H1 (cell line): ENCODE results near the gene SCN7A. TPM values are rescaled to one million over a fixed set of nuclear protein-coding genes. Genes with fewer than 3 reads are reported as not detected.

Source experiments
- EP300 ChIP-seq, 2 experiments: IDR thresholded peaks; 1 replicate in 1 of 2; 2 replicates in 1 of 2; pipeline ENCODE4 v1.6.1; 2011 to 2012; ENCODE audit warnings: low read depth in 2 of 2, low read length in 2 of 2, mild to moderate bottlenecking in 2 of 2, borderline replicate concordance in 1 of 2, inconsistent platforms in 1 of 2, moderate library complexity in 1 of 2
- GTF2F1 ChIP-seq: IDR thresholded peaks from 2 replicates; pipeline ENCODE4 v1.6.1; 2012; ENCODE audit warnings: low read depth, low read length, improper control_type of control experiment, borderline replicate concordance
- RBBP5 ChIP-seq: IDR thresholded peaks from 2 replicates; pipeline ENCODE4 v1.7.1; 2012; ENCODE audit warnings: low read depth, mild to moderate bottlenecking, inconsistent platforms, low read length, moderate library complexity, borderline replicate concordance
- polyA plus RNA-seq, 7 experiments: library from polyadenylated mRNA; depleted of rRNA in 3 of 7; stranded (reverse) in 5 of 7; unstranded in 2 of 7; fragments of >200 nt in 5 of 7; fragments of 200-250 nt in 2 of 7; gene quantifications; 1 replicate in 5 of 7; 2 replicates in 1 of 7; 4 replicates in 1 of 7; pipeline versions ENCODE4 v1.2.1 to v1.2.3, GENCODE V29; 2011 to 2013; ENCODE audit warnings: missing spikeins in 2 of 7, mixed read lengths in 2 of 7
- total RNA-seq: library from RNA; stranded (reverse); fragmentation: NEBNext Ultra II Directional; extraction: Animal tissue kit (Norgen Biotek cat#: 25700); gene quantifications from 2 replicates; pipeline ENCODE4 v1.2.1, GENCODE V29; 2021
- TF ChIP-seq, protein P1 (sequence below): IDR thresholded peaks from 2 replicates; pipeline ENCODE4 v1.6.1; 2012; ENCODE audit warnings: inconsistent platforms

The SCN7A gene
- total and polyA plus RNA-seq, 2 of the 8 experiments (the other 6 are each of a cell fraction or from before 2014, with no cell fraction given), result 0.09 to 0.19 TPM

DNA sequence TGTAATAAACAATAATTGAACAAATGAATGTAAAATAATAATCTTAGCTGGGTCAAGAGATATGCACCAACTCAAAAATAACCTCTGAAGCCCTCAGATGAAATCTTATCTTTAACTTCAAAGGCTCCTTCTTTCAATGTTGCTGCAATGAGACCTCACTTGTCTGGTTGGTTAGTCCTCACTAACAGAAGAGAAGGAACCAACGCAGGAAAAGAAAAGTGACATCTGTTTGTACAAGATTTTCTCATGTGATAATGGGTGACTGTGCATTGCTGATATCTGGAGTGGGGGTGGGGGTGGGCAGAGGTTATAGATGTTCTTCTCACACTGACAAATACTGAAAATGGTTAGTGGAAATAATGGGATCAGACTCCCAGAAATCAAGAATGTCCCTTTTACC lies 2.6 kb downstream of the SCN7A start (continued):
- no peak for TF ChIP-seq EP300 (IDR thresholded peaks at IDR 0.05; ENCODE audit: borderline replicate concordance in 1 of 2, low read depth in 2 of 2, low read length in 2 of 2)
- TF ChIP-seq GTF2F1, result no peak
- TF ChIP-seq, protein P1, sequence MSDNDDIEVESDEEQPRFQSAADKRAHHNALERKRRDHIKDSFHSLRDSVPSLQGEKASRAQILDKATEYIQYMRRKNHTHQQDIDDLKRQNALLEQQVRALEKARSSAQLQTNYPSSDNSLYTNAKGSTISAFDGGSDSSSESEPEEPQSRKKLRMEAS, result no peak
- no peak for TF ChIP-seq RBBP5
